Type B pancreatic cell (in vitro differentiated cells): Measurements from ENCODE around the gene ANKRD31. TPM values are rescaled to one million over a fixed set of nuclear protein-coding genes. Genes with fewer than 3 reads are reported as not detected.

ENCODE experiments used
- DNase-seq: peaks from one replicate; pipeline ENCODE4 v3.0.0; 2021; ENCODE audit warnings: mixed read lengths; ENCODE audit not compliant: unreplicated experiment; ENCODE audit errors: extremely low spot score
- H3K27ac Mint-ChIP-seq: 2 replicates; pipeline ENCODE4 v1.8.0; 2021; ENCODE audit warnings: mild to moderate bottlenecking, mixed read lengths
- H3K27me3 Mint-ChIP-seq: 2 replicates; pipeline ENCODE4 v1.8.0; 2021; ENCODE audit warnings: mixed read lengths
- H3K36me3 Mint-ChIP-seq: 2 replicates; pipeline ENCODE4 v1.8.0; 2021; ENCODE audit warnings: mixed read lengths
- H3K4me1 Mint-ChIP-seq: one replicate; pipeline ENCODE4 v1.8.0; 2021; ENCODE audit warnings: mixed read lengths; ENCODE audit not compliant: unreplicated experiment
- H3K4me3 Mint-ChIP-seq: 2 replicates; pipeline ENCODE4 v1.8.0; 2021; ENCODE audit warnings: mild to moderate bottlenecking, mixed read lengths
- H3K9me3 Mint-ChIP-seq: 2 replicates; pipeline ENCODE4 v1.8.0; 2021; ENCODE audit warnings: mixed read lengths
- total RNA-seq: library from RNA; stranded (reverse); gene quantifications from 2 replicates; pipeline ENCODE4 v1.2.1, GENCODE V29; 2021; ENCODE audit warnings: low replicate concordance
- TF ChIP-seq, protein P1 (sequence below): fragments of 200-600 bp; sonication (generic); conservative IDR thresholded peaks from 2 replicates; pipeline ENCODE4 v1.5.0; 2021; ENCODE audit warnings: antibody characterized with exemption, mild to moderate bottlenecking

The ANKRD31 gene
- total RNA-seq, 1 donor from 2014 or later = 0.34 TPM

DNA sequence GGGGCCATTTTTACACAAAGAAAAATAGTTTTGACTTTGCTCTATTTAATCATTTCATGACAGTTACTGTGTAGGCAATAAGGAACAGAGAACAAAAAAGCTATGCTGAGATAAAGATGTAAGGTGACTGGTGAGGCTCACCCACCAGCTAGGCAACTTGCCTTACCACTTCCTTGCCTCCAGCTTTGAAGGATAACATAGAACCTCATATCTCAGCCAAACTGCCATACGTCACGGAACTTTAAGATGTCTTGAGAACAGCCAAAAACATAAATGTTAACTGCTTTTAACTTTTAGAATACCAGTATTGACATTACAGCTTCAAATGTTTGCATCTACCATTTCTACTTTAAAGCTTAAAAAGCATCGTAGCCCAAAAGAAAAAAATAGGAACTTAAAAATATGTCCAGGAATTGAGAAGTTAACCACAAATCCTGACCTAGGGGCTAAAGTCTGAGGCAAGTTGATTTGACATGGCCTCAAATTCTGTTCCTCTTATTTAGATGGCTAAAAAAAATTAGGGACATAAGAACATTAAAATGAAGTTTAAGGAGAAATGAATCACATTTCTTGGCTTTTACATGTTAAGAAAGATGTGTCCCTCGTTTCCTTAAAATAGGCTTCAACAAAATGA, 176.6 kb downstream of the ANKRD31 start:
- Mint-ChIP-seq H3K36me3 (no peaks in the 10 kb centered on the region), H3K4me1 (peaks cover 8% of the 10 kb centered on the region), H3K4me3 (no peak overlapping the region), H3K9me3 (no peaks in the 10 kb centered on the region), H3K27me3 (no peaks in the 10 kb centered on the region), H3K27ac (no peak overlapping the region)
- TF ChIP-seq, protein P1, sequence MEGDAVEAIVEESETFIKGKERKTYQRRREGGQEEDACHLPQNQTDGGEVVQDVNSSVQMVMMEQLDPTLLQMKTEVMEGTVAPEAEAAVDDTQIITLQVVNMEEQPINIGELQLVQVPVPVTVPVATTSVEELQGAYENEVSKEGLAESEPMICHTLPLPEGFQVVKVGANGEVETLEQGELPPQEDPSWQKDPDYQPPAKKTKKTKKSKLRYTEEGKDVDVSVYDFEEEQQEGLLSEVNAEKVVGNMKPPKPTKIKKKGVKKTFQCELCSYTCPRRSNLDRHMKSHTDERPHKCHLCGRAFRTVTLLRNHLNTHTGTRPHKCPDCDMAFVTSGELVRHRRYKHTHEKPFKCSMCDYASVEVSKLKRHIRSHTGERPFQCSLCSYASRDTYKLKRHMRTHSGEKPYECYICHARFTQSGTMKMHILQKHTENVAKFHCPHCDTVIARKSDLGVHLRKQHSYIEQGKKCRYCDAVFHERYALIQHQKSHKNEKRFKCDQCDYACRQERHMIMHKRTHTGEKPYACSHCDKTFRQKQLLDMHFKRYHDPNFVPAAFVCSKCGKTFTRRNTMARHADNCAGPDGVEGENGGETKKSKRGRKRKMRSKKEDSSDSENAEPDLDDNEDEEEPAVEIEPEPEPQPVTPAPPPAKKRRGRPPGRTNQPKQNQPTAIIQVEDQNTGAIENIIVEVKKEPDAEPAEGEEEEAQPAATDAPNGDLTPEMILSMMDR = no peak
- DNase-seq = no peak

DNA sequence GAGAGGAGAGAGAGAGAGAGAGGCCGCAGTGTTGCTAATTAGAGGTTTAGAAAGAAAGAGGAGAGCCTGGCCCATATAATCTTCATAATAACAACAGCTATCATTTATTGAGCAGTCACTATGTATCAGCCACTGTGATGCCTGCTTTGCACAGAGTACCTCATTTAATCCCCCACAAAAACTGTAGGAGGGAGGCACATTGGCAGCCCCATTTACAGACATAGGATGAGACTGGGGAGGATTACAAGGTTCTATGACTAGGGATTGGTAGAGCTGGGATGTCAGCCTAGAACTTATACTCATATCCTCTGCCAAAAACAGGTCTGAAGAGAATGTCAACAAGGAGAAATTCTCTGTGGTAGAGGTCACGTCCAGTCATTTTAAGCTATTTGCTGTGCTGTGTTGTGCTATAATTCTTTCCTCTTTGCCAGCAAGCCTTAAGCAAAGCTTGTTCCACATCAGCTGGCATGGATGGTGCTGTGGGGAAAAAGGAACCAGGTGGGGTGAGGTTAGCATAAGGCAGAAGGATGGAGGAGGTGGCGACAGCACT, 177.6 kb downstream of the ANKRD31 start:
- H3K4me3 Mint-ChIP-seq = no peak overlapping the region
- DNase-seq = no peak
- H3K27ac Mint-ChIP-seq = no peak overlapping the region
- peaks cover 14% of the 10 kb centered on the region for H3K4me1 Mint-ChIP-seq
- peaks cover 5% of the 10 kb centered on the region for H3K27me3 Mint-ChIP-seq
- H3K9me3 Mint-ChIP-seq = no peaks in the 10 kb centered on the region
- H3K36me3 Mint-ChIP-seq = no peaks in the 10 kb centered on the region
- TF ChIP-seq, protein P1 = no peak

DNA sequence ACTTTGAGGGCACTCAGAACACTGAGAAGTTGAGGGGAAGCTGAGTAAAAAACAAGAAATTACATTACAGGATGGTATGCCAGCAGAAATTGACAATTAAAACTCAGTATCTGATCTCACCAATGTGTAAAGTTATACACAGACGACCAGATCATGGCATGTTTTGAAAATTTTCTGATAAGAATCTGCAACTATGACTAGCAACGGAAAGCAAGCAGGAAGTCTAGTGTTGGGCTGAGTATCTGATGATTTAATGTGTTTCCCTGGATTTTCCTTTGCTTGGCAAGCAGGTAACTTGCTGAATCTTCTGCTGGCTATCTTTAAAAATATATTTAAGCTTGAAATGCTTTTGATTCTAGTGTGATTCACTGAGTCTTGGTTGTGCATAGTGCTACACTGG, 179.1 kb downstream of the ANKRD31 start:
- TF ChIP-seq, protein P1 = no peak
- H3K27me3 Mint-ChIP-seq = peaks cover 9% of the 10 kb centered on the region

DNA sequence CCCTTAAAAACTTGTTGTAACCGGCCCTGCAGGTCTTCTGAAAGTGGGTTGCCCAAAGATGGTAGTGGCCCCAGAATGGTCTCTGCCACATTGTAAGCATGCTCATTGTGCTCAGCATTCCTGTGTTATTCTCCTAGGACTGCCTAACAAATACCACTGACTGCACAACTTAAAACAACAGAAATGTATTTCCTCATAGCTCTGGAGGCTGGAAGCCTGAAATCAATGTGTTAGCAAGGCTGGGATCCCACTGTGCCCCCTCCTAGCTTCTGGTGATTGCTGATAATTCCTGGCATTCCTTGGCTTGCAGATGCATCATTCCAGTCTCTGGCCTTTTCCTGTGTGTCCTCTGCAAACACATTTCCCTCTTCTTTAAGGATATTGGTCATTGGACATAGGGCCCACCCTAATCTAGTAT, 180.9 kb downstream of the ANKRD31 start:
- H3K9me3 Mint-ChIP-seq = no peaks in the 10 kb centered on the region
- TF ChIP-seq, protein P1 = no peak
- H3K4me1 Mint-ChIP-seq = peaks cover 25% of the 10 kb centered on the region
- peak overlapping the region; percentile 35 for H3K27ac Mint-ChIP-seq
- H3K36me3 Mint-ChIP-seq = no peaks in the 10 kb centered on the region
- H3K27me3 Mint-ChIP-seq = peaks cover 20% of the 10 kb centered on the region
- peak overlapping the region; percentile 78 for H3K4me3 Mint-ChIP-seq
- no peak for DNase-seq

More for the DNA sequence above, 179.1 kb downstream of the ANKRD31 start:
- DNase-seq = no peak
- no peaks in the 10 kb centered on the region for H3K9me3 Mint-ChIP-seq
- H3K4me1 Mint-ChIP-seq = peaks cover 14% of the 10 kb centered on the region
- H3K27ac Mint-ChIP-seq = no peak overlapping the region
- no peak overlapping the region for H3K4me3 Mint-ChIP-seq
- no peaks in the 10 kb centered on the region for H3K36me3 Mint-ChIP-seq

DNA sequence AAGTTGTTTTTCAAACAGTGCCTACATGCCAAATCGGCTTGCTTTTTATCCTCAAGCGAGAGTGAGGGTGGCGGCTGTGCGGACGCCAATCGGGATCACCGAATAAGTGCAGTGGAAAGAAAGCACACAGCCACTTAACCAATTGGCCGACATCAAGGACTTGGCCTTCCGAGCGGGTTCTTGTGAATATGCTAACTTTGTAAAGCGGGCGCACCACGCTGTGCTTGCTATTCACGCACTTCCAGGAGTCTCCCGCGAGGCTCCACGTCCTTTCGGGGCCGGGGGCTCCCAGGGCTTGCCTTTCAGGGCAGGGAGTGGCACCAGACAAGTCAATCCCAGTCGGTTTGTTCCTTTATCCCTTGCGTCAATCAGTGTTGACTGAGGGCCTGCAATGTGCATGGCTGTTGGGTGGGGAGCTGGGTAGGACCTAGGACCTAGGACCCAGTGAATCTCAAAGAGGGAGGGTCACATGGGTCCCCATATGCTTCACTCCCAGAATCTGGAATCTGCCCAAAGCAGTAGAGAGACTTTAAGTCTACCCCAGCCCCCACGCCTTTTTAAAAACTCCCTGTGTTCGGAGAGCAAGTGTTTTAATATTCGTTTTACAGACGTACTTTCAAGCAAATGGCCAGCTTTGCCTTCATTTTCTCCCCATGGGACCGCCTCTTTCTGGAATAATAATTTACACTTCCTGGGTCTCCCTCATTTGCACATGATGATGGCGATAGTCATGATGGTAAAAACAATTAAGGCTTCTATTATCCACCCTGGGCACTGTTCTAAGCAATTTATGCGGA, 182.3 kb downstream of the ANKRD31 start:
- TF ChIP-seq, protein P1 = no peak
- Mint-ChIP-seq H3K27me3 (peaks cover 20% of the 10 kb centered on the region), H3K27ac (peak overlapping the region; percentile 93), H3K4me1 (peaks cover 25% of the 10 kb centered on the region), H3K9me3 (no peaks in the 10 kb centered on the region), H3K4me3 (peak overlapping the region; percentile 94), H3K36me3 (no peaks in the 10 kb centered on the region)
- no peak for DNase-seq
